HG03159 (cell line): ENCODE data around the gene H3-3A.
A peak's percentile ranks its signal among the peaks of the same experiment; 100 is the strongest.

Source experiments
- ATAC-seq: cut with Tn5 transposase; IDR thresholded peaks from one replicate; pipeline ENCODE4 v1.9.1; 2021; ENCODE audit warnings: mild to moderate bottlenecking, moderate library complexity; ENCODE audit not compliant: unreplicated experiment

H3-3A gene

DNA sequence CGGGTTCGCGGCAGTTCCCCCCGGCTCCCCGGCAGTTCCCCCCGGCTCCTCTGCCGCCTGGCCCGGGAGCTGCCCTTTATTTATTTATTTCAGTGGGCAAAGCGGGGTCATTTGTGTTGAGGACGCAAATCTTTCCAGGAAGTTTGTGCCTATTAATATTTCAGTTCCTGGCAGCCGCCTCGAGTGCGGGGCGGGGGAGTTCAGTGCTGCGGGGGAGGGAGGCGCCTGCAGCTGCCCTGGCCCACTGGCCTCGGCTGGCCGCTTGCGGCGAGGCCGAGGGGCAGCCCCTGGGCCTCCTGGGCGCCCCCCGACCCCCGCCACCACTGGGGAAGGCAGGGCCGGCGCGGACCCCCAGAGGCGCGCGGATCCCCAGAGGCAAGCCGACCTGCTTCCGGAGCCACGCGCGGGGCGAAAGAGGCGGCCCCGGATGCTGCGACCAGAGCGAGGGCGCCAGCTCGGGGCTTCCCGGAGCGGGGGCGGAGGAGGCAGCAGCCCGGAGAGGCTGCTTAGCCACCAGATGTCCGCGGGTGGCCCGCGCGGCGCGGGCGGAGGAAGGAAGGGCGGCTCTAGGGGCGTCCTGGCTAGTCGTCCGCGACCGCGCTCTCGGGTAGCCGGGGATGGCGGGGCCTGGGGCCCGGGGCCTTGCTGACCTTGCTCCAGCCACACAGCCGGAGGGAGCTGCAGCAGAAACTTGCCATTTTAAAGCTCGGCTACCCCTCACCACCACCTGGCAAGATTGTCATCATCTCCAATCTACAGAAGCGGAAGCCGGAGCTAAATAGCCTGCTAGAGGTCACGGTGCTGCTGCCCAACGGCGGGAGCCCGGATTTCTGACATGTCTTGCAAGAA lies 48.0 kb downstream of the H3-3A start:
- ATAC-seq = peak; percentile 71

- ATAC-seq = no peak
Observed at GRCh38 chr1:226111098-226111882, 48.8 kb downstream of the H3-3A start.

- ATAC-seq = no peak
Observed at GRCh38 chr1:226111883-226112261, 49.4 kb downstream of the H3-3A start.

DNA sequence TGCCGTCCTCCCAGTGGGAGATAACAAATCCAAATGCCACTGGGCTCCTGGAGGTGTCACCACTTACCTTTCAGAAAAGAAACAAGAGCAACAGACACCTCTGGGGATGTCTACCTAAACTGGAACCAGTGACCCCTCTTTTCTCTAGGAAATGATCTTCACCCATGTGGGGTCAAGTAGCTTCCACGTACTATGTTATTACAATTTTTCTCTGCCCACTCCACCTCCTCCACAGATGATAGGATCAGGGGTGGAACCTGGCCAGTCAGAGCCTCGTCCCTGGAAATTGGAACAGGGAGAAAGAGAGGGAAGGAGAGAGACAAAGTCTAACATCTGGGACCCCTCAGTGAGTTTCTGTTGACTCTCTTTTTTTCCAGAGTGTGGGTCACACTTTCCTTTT lies 50.1 kb downstream of the H3-3A start:
- ATAC-seq = no peak

GRCh38 chr1:226116673-226117072 lies 54.2 kb downstream of the H3-3A start:
- no peak for ATAC-seq

GRCh38 chr1:226117330-226117729 lies 54.8 kb downstream of the H3-3A start:
- ATAC-seq = no peak

- no peak for ATAC-seq
Observed at GRCh38 chr1:226118357-226118756, 55.8 kb downstream of the H3-3A start.

GRCh38 chr1:226119169-226119568 lies 56.7 kb downstream of the H3-3A start:
- ATAC-seq = no peak

GRCh38 chr1:226120398-226120797 lies 57.9 kb downstream of the H3-3A start:
- no peak for ATAC-seq

DNA sequence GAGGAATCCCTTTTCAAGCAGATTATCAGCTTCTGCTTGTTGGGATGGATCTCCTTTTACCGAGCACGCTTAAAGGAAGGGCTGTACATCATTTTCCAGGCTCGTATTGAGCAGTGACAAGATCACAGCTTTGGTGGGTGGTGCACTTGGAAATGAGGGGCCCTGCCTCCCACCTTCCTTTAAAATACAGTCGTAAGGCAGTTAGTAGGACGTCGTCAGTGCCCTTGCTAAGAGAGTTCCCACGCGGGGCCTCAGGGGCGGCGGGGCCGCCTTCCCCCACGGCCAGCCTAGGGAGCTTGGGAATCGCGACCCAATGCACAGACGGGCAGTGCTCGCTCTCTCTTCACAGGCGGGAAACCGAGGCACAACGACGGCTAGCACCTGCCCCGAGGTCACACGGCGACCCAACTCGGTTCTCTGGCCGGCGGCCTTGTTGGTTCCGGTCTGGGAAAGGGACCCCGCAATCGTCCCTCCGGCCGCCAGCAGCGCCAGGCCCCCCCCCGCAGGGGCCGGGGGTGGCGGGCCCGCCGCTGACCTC lies 58.6 kb downstream of the H3-3A start:
- ATAC-seq = no peak
